ENCODE results near the gene UNC79. TPM values are rescaled to one million over a fixed set of nuclear protein-coding genes. Genes with fewer than 3 reads are reported as not detected.

The UNC79 gene
- total RNA-seq, 1 experiment from 2014 or later = 0.05 TPM

DNA sequence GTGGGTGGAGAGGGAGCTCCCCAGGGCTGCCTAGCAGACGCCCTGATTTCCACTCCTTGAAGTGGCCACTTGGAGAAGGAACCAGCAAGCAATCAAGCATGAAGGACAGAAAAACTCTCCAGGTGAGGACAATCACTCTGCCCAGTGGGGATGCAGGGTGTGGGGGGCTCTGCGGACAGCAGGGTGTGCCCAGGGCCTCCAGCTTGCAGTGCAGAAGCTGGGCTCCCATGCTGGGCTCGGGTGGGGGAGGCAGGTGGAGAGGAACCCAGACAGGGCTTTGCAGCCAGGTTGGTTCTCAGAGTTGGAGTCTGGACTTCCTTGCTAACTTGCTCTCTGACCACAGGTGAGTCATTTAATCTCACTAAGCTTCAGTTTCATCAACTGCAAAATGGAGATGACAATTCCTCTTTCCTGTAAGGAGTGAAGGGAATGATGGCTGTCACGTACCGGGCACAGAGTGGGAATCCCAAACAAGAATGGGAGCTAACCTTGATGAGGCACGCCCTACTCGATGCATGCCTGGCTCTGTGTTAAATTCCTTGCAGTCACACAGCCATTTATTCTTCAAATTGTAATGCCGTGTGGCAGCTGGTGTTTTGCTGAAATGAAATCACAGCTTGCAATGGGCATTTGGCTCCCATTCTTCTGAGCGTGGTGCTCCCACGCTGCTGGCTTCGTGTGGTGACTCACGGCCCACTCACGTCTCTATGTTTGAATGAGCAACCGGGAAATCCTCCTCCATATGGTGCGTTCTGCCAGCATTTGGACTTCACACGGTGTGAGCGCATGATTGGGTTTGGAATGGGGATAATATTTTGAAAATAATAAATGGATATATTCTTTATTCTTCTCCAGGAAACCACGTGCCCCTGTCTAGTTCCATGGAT is 282.3 kb downstream of the UNC79 start:
- TF ChIP-seq, protein P1, sequence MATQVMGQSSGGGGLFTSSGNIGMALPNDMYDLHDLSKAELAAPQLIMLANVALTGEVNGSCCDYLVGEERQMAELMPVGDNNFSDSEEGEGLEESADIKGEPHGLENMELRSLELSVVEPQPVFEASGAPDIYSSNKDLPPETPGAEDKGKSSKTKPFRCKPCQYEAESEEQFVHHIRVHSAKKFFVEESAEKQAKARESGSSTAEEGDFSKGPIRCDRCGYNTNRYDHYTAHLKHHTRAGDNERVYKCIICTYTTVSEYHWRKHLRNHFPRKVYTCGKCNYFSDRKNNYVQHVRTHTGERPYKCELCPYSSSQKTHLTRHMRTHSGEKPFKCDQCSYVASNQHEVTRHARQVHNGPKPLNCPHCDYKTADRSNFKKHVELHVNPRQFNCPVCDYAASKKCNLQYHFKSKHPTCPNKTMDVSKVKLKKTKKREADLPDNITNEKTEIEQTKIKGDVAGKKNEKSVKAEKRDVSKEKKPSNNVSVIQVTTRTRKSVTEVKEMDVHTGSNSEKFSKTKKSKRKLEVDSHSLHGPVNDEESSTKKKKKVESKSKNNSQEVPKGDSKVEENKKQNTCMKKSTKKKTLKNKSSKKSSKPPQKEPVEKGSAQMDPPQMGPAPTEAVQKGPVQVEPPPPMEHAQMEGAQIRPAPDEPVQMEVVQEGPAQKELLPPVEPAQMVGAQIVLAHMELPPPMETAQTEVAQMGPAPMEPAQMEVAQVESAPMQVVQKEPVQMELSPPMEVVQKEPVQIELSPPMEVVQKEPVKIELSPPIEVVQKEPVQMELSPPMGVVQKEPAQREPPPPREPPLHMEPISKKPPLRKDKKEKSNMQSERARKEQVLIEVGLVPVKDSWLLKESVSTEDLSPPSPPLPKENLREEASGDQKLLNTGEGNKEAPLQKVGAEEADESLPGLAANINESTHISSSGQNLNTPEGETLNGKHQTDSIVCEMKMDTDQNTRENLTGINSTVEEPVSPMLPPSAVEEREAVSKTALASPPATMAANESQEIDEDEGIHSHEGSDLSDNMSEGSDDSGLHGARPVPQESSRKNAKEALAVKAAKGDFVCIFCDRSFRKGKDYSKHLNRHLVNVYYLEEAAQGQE (IDR thresholded peaks at IDR 0.05; ENCODE audit: insufficient read depth in 1 of 2, low read depth in 2 of 2, low read length in 1 of 2) = no peak
- TF ChIP-seq POLR2AphosphoS5 (IDR thresholded peaks at IDR 0.05; ENCODE audit: low read depth, low read length) (no peak), TCF7L2 (IDR thresholded peaks at IDR 0.05; ENCODE audit: low read depth, low read length) (no peak)
- Histone ChIP-seq H3K4me1 (ENCODE audit: control insufficient read depth, insufficient read depth, low read length) (no peaks in the 10 kb centered on the region), H3K4me3 (ENCODE audit: low read depth in 2 of 2, low read length in 2 of 2) (no peak overlapping the region), H3K27me3 (ENCODE audit: control insufficient read depth, insufficient read depth, low read length) (no peaks in the 10 kb centered on the region), H3K9me3 (ENCODE audit: control insufficient read depth, insufficient read depth, low read depth, low read length) (no peaks in the 10 kb centered on the region), H3K36me3 (ENCODE audit: control insufficient read depth, insufficient read depth, low read length) (no peaks in the 10 kb centered on the region), H3K27ac (ENCODE audit: low read length) (no peak overlapping the region)
- DNase-seq (ENCODE audit: low read depth, low spot score) (no peak), ATAC-seq (no peak)
- in situ Hi-C loops (cut with HindIII; ENCODE audit: low pct_unique_long_range_greater_than_20kb, low sequenced_read_pairs) = no loop called here
- POLR2A ChIA-PET = no interaction called here
- no TSS peak for BruUV-seq (replicated peaks)
- intact Hi-C loops (cut with micrococcal nuclease; ENCODE audit: unreplicated experiment) = no loop called here
- CTCF ChIA-PET = no interaction called here

DNA sequence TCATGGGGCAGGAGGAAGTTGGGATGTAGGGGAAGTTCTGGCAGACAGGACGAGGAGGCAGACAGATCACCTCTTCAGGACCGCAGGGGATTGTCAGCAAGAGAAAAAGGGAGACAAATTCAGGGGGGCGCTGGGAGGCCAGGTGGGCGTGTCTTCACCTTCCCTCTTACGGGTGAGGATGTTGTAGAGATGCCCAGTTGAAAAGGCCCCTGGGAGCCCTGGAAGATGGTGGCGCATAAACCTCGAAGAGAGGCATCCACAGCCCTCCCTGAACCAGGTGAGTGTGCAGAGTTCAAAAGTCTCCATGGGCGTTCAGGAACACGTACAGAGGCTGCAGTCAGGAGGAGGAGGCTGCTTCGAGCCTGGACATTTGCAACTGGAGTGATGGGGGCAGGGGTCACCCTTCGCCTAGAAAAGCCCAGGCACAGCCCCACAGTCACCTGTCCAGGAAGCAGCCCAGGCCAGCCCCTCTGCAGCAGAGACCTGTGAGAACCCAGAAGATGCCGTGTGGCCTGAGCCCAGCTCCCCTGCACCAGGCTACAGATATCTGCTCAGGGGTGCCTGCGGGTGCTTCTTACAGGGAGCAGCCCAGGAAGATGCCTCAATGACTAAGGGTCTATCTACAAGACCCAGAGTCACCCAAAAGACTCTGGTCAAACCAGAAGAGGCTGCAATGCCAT is 283.1 kb downstream of the UNC79 start:
- ATAC-seq (no peak), DNase-seq (ENCODE audit: low read depth, low spot score) (no peak)
- H3K27ac ChIP-seq (ENCODE audit: low read length) = no peak overlapping the region
- CTCF ChIA-PET = no interaction called here
- no peaks in the 10 kb centered on the region for H3K9me3 ChIP-seq (ENCODE audit: control insufficient read depth, insufficient read depth, low read depth, low read length)
- H3K36me3 ChIP-seq (ENCODE audit: control insufficient read depth, insufficient read depth, low read length) = no peaks in the 10 kb centered on the region
- intact Hi-C loops (cut with micrococcal nuclease; ENCODE audit: unreplicated experiment) = no loop called here
- H3K4me1 ChIP-seq (ENCODE audit: control insufficient read depth, insufficient read depth, low read length) = no peaks in the 10 kb centered on the region
- BruUV-seq (replicated peaks) = no TSS peak
- POLR2A ChIA-PET = no interaction called here
- no peaks in the 10 kb centered on the region for H3K27me3 ChIP-seq (ENCODE audit: control insufficient read depth, insufficient read depth, low read length)
- in situ Hi-C loops (cut with HindIII; ENCODE audit: low pct_unique_long_range_greater_than_20kb, low sequenced_read_pairs) = no loop called here
- H3K4me3 ChIP-seq (ENCODE audit: low read depth in 2 of 2, low read length in 2 of 2) = no peak overlapping the region
- TF ChIP-seq TCF7L2 (IDR thresholded peaks at IDR 0.05; ENCODE audit: low read depth, low read length) (no peak), SIN3A (IDR thresholded peaks at IDR 0.05; ENCODE audit: borderline replicate concordance, insufficient read depth, low read depth, low read length) (no peak), POLR2AphosphoS5 (IDR thresholded peaks at IDR 0.05; ENCODE audit: low read depth, low read length) (no peak)

DNA sequence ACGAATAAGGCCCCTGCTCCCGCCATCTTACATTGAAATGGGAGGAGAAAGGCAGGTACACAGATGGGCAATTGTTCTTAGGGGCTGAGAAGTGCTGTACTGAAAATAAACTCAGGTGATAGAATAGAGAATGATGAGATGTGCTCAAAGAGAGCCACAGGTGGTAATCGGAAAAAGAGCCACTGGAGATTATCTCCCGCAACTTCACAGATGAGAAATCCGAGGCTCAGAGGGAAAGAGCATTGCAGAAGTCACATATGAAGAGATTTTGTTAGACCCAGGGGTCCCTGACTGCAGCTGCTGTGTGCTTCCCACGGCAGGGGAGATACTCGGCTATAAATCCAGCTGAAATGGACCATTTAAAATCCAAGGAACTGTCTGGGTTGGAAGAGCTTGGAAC is 283.9 kb downstream of the UNC79 start:
- in situ Hi-C loops (cut with HindIII; ENCODE audit: low pct_unique_long_range_greater_than_20kb, low sequenced_read_pairs) = no loop called here
- no peaks in the 10 kb centered on the region for H3K36me3 ChIP-seq (ENCODE audit: control insufficient read depth, insufficient read depth, low read length)

More for the DNA sequence above, 283.9 kb downstream of the UNC79 start:
- BruUV-seq (replicated peaks) = no TSS peak
- intact Hi-C loops (cut with micrococcal nuclease; ENCODE audit: unreplicated experiment) = no loop called here
- no peak for DNase-seq (ENCODE audit: low read depth, low spot score)
- H3K27ac ChIP-seq (ENCODE audit: low read length) = no peak overlapping the region
- no peaks in the 10 kb centered on the region for H3K4me1 ChIP-seq (ENCODE audit: control insufficient read depth, insufficient read depth, low read length)
- TF ChIP-seq, protein P2, sequence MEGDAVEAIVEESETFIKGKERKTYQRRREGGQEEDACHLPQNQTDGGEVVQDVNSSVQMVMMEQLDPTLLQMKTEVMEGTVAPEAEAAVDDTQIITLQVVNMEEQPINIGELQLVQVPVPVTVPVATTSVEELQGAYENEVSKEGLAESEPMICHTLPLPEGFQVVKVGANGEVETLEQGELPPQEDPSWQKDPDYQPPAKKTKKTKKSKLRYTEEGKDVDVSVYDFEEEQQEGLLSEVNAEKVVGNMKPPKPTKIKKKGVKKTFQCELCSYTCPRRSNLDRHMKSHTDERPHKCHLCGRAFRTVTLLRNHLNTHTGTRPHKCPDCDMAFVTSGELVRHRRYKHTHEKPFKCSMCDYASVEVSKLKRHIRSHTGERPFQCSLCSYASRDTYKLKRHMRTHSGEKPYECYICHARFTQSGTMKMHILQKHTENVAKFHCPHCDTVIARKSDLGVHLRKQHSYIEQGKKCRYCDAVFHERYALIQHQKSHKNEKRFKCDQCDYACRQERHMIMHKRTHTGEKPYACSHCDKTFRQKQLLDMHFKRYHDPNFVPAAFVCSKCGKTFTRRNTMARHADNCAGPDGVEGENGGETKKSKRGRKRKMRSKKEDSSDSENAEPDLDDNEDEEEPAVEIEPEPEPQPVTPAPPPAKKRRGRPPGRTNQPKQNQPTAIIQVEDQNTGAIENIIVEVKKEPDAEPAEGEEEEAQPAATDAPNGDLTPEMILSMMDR (IDR thresholded peaks at IDR 0.05) = no peak
- TF ChIP-seq, protein P1 (IDR thresholded peaks at IDR 0.05; ENCODE audit: insufficient read depth in 1 of 2, low read depth in 2 of 2, low read length in 1 of 2) = no peak
- TF ChIP-seq TCF7L2 (IDR thresholded peaks at IDR 0.05; ENCODE audit: low read depth, low read length) (no peak), POLR2AphosphoS5 (IDR thresholded peaks at IDR 0.05; ENCODE audit: low read depth, low read length) (no peak)
- no peaks in the 10 kb centered on the region for H3K27me3 ChIP-seq (ENCODE audit: control insufficient read depth, insufficient read depth, low read length)
- ChIA-PET POLR2A (no interaction called here), CTCF (no interaction called here)
- H3K4me3 ChIP-seq (ENCODE audit: low read depth in 2 of 2, low read length in 2 of 2) = no peak overlapping the region
- no peaks in the 10 kb centered on the region for H3K9me3 ChIP-seq (ENCODE audit: control insufficient read depth, insufficient read depth, low read depth, low read length)
- ATAC-seq = no peak
